NCI-H2227 treated with DMSO at 0.1 percent for 48 hours (cell line): Measurements from ENCODE around the gene TRMT2A.

ENCODE experiments used
- DNase-seq: peaks from one replicate; lab custom pipeline; 2025; lab: John Stamatoyannopoulos, UW

TRMT2A gene

GRCh38 chr22:20148414-20148813, 31.4 kb upstream of the TRMT2A start:
- no peak for DNase-seq

- DNase-seq = no peak
Observed at GRCh38 chr22:20147237-20147988, 30.4 kb upstream of the TRMT2A start.

- DNase-seq = no peak
Observed at GRCh38 chr22:20146777-20147176, 29.8 kb upstream of the TRMT2A start.

GRCh38 chr22:20145832-20146223, 28.8 kb upstream of the TRMT2A start:
- no peak for DNase-seq

GRCh38 chr22:20145206-20145831, 28.3 kb upstream of the TRMT2A start:
- no peak for DNase-seq

GRCh38 chr22:20143883-20144665, 27.0 kb upstream of the TRMT2A start:
- DNase-seq = no peak

GRCh38 chr22:20142711-20143621, 25.9 kb upstream of the TRMT2A start:
- no peak for DNase-seq

GRCh38 chr22:20141186-20142077, 24.4 kb upstream of the TRMT2A start:
- DNase-seq = no peak

GRCh38 chr22:20140521-20140964, 23.5 kb upstream of the TRMT2A start:
- no peak for DNase-seq

GRCh38 chr22:20140107-20140445, 23.1 kb upstream of the TRMT2A start:
- DNase-seq = no peak

GRCh38 chr22:20139391-20140106, 22.5 kb upstream of the TRMT2A start:
- no peak for DNase-seq

- no peak for DNase-seq
Observed at GRCh38 chr22:20138868-20139267, 21.8 kb upstream of the TRMT2A start.

GRCh38 chr22:20138417-20138738, 21.4 kb upstream of the TRMT2A start:
- DNase-seq = no peak

GRCh38 chr22:20137671-20138416, 20.8 kb upstream of the TRMT2A start:
- no peak for DNase-seq

- DNase-seq = no peak
Observed at GRCh38 chr22:20137113-20137512, 20.1 kb upstream of the TRMT2A start.

- DNase-seq = no peak
Observed at GRCh38 chr22:20136603-20136873, 19.5 kb upstream of the TRMT2A start.

- DNase-seq = no peak
Observed at GRCh38 chr22:20135806-20136602, 19.0 kb upstream of the TRMT2A start.

GRCh38 chr22:20135265-20135664, 18.2 kb upstream of the TRMT2A start:
- no peak for DNase-seq

GRCh38 chr22:20133930-20134549, 17.0 kb upstream of the TRMT2A start:
- DNase-seq = no peak
